GOT3 (cell line): ENCODE data around the gene STK25.
"Not testable (repeated sequence)": the region's sequence is repeated elsewhere in the genome, so short reads cannot be mapped to it uniquely, and the experiment has no call there.

Experiments
- DNase-seq: peaks from one replicate; lab custom pipeline; 2025; ENCODE audit warnings: mixed read lengths; lab: John Stamatoyannopoulos, UW

Gene STK25

GRCh38 chr2:241539616-241540374, 31.4 kb upstream of the STK25 start:
- DNase-seq, result no peak

DNA sequence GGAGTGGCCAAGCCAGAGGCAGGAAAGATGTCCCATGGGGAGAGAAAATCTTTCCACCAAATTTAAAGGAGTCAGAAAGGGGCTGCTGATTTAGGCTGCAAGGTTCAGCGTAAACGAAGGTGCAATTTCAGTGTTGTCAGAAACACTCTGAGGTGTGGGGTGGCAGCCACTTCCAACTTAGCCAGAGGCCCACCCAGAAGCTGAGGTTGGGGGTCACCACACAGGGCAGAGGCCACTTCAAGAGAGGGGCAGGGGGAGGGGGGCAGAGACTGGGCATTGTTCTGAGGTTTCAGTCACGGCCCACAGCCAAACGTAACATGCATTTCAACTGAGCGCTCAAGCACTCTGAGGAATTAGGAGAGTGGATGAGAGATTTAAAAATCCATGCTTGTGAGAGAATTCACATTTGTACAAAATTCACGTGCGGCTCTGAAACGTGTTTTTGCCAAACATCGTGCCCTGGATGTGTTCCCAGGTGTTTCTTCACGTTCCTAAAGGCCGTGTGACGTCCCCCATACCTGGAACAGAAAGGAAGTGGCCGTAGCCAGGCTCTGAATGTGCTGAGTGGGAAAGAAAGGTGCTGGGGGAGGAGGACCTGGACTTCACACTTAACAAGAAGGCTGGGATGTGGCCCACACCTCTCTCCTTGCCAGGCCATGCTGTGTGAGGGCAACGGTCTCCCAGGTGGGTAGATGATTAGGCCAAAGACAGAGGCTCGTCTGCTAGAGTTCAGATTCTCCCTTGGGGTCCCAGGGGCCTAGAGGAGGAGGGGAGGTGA, 30.6 kb upstream of the STK25 start:
- no peak for DNase-seq

- no peak for DNase-seq
These were observed 27.7 kb upstream of the STK25 start for GRCh38 chr2:241535871-241536655.

- DNase-seq, result no peak
These were observed 26.5 kb upstream of the STK25 start for GRCh38 chr2:241534701-241535375.

GRCh38 chr2:241534293-241534692, 25.9 kb upstream of the STK25 start:
- no peak for DNase-seq

DNA sequence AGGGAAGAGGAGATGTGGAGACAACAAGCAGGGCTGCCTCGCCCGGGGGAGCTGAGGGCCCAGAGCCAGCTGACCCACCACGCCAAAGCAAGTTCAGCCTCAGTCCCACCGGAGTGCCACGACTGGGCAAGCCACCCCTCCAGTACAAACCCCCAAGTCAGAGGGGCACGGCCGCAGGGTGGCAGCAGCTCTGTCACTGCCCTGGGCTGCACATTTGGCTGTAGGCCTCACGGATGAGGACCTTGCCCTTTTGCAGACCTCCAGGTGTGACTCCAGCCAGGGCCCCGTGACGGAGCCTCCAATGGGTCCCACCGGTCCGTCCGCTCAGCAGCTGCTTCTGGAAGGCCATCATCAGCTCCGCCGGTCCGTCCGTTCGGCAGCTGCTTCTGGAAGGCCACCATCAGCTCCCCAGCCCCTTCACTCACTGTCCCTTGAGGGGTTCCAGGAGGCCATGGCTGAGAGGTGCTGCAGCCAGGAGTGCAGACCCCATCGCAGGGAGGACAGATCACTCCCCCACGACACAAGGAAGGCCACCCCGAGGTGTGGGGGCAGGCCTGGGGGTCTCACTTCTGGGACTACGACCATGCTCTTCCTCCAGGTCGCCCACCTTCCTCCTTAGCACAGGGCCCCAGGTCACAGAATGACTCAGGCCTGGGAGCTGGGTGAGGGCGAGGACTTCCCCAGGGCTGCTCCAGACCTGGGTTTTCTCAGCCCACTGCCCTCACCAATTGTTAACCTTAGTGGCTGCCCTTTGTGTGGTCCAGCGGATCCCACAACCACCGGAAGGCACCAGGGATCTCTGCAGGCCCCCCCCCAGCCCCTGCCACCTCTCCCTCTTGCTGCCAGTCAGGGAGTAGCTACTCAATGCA, 24.6 kb upstream of the STK25 start:
- no peak for DNase-seq

- DNase-seq, result no peak
These were observed 23.8 kb upstream of the STK25 start for GRCh38 chr2:241532168-241532567.

DNA sequence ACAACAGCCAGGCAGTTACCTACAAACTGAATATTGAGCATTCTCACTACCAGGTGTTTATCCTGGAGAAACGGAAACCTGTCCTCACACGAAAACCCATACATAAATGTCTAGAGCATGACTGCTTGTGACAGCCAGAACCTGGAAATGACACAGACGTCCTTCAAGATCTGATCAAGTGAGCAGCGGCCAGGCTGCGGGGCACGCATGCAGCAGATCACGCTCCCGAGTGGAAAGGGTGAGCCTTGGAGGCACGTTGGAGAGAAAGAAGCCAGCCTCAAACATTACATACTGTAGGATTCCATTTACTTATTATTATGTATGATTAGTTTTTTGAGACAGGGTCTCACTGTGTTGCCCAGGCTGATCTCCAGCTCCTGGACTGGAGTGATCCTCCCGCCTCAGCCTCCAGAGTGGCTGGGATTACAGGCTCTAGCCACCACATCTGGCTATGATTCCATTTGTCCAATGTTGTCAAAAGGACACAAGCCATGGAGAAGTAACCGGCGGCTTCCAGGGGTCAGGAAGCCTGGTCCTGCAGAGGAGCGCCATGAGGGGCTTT, 22.9 kb upstream of the STK25 start:
- DNase-seq, result no peak

DNA sequence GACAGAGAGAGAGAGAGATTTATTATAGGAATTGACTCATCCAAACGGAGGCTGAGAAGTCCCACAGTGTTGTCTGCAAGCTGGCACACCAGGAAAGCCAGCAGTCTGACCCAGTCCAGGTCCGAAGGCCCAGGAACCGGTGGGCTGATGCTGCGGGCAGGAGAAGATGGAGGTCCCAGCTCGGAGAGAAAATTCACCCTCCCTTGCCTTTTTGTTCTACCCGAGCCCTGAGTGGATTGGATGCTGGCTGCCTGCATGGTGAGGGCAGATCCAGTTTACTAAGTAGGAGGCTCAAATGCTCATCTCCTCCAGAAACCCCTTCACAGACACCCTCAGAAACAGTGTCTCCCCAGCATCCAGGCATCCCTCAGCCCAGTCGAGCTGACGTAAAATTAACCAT, 22.2 kb upstream of the STK25 start:
- DNase-seq, result no peak

DNA sequence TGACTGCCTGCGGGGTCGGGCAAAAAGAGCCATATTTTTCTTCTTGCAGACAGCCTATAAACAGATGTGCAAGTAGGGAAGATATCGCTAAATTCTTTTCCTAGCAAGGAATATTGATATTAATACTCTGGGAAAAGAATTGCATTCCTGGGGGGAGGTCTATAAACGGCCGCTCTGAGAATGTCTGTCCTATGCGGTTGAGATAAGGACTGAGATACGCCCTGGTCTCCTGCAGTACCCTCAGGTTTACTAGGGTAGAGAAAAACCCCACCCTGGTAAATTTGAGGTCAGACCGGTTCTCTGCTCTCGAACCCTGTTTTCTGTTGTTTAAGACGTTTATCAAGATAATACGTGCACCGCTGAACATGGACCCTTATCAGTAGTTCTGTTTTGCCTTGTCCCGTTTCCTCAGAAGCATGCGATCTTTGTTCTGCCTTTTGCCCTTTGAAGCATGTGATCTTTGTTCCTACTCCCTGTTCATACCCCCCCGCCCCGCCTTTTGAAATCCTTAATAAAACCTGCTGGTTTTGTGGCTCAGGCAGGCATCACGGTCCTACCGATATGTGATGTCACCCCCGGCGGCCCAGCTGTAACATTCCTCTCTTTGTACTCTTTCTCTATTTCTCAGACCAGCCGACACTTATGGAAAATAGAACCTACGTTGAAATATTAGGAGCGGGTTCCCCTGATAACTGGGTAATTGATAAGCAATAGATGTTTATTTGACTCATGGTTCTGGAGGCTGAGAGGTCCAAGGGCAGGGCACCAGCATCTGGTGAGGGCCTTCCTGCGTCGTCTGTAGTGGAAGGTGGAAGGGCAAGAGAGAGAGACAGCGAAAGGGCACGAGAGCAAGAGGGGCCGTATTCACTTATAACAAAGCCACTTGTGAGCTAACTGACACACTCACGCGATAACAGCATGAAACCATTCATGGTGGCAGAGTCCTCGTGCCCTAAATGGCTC, 17.7 kb upstream of the STK25 start:
- not testable (repeated sequence) for DNase-seq

- DNase-seq, result no peak
These were observed 14.1 kb upstream of the STK25 start for GRCh38 chr2:241522477-241522876.

DNA sequence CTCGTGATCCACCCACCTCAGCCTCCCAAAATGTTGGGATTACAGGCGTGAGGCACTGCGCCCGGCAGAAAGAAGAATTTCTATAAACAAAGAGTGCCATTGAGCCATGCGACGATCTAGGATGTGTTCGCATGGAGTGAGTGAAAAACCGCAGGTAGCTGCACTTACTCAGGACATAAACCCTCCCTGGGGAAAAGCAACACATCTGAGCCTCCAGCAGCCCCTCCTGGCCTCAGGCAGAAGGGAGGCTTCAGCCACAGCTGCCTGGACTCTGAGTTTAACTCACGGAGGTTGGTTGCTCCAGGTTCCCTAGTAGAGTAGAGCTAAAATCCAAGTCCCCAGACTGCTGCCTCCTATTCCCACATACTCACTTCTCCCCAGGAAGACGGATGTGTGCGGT, 11.3 kb upstream of the STK25 start:
- no peak for DNase-seq

- DNase-seq, result no peak
These were observed 8.9 kb upstream of the STK25 start for GRCh38 chr2:241517297-241517696.

DNA sequence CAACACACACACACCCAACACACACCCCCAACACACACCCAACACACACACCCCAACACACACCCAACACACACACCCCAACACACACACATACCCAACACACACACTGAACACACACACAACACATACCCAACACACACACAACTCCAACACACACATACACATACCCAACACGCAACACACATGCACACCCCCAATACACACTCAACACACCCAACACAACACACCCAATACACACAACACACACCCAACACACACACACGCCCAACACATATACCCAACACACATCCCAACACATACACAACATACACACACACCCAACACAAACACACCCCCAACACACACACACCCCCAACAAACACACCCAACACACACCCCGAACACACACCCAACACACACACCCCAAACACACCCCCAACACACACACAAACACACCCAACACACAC, 8.2 kb upstream of the STK25 start:
- DNase-seq, result no peak

DNA sequence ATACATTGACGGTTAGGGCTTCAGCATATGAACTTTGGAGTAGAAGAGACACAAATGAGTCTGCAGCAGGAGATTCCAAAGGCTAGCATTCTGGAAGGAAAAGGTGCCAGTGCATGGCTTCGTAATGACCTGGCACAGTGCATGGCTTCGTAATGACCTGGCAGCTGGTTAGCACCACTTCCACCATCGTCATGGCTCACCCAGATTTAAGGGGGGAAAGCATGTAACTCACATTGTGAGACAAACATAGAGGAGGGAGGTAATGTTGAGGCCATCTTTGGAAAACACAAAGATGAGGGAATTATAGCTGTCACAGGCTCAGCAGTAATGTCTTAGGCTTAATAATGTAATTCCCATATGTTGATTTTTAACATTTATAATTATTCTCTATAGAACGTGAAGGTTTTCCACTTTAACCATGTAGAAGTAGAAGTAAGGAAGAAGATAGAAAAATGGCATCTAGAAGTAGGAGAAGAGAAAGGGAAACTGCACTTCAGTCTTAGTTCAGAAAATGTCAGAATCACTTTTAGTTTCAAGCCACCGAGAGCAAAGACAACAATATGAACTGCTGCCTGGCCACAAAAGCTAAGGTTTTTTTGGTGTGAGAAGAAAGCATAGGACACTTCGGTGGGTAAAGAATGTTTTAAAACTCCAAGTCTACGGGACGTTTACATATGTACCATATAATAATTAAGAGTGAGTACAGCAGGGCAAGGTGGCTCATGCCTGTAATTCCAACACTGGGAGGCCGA, 6.8 kb upstream of the STK25 start:
- no peak for DNase-seq

DNA sequence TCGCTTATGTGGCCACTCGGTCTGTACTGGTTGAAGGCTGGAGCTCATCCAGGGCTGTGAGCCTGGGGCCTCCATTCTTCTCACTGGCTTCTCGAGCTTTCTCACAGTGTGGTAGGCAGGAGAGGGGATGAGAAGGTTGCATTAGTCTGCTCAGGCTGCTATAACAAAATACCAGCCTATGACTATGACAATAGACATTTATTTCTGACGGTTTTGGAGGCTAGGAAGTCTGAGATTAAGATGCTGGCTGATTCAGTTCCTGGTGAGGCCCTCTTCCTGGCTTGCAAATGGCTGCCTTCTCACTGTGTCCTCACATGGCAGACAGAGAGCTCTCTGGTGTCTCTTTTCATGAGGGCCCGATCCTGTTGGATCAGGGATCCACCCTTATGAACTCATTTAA, 6.2 kb upstream of the STK25 start:
- DNase-seq, result no peak

- no peak for DNase-seq
These were observed 2.8 kb upstream of the STK25 start for GRCh38 chr2:241511091-241511741.

- no peak for DNase-seq
These were observed 886 bp upstream of the STK25 start for GRCh38 chr2:241509155-241509784.
